ENCODE measurements around the gene TYW1.
"Not testable (repeated sequence)": the region's sequence is repeated elsewhere in the genome, so short reads cannot be mapped to it uniquely, and the experiment has no call there.

Gene TYW1

DNA sequence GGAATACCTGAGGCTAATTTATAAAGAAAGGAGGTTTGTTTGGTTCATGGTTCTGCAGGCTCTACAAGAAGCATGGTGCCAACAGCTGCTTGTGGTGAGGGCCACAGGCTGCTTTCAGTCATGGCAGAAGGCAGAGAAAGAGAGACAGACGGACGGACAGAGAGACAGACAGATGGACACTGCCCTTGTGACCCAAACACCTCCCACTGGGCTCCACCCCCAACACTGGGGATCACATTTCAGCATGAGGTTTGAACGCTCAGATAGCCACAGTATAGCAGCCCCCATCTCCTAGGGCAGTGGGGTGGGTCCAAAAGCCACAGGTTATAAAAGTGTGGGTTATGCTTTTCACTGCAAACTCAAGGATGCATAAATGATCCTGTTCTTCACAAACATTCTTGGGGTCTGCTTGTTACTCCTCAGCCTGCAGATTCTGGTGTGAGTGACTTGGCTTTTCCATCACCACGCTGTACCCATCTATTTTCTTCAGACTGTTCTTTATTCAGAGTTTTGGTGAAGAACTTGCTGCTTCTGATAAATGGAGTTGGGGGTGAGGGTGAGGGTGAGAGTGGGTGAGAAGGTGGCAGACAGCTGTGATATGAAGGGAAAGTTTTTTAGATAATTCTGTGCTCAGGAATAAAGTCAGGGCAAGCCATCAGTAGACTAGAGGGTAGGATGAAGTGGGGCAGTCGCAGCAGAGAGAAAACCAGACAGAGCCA lies 194.5 kb downstream of the TYW1 start:
- not testable (repeated sequence) for DNase-seq (ENCODE audit: low read depth)

DNA sequence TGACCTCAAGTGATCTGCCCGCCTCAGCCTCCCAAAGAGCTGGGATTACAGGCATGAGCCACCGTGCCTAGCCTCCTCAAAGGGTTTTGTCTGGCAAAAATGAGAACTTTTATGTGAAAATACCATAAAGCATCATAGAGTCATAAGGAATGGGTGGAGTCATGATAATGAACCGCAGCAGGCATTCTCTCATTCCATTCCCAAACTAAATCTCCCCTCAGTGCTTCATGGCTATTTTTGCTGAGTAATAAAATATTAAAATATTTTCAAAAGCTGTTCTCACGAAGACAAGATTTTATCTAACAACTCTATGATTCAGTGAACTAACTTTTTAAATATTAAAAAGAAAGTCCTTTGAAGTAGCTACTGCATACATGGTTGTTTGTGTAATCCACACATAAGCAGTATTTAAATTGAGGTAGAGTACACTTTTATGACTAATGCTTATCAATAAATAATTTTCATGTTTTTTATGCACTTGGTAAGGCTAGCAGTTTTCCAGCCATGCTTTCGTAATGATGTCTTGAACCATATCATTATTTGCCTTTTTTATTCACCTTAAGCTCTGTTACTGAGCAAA lies 195.6 kb downstream of the TYW1 start:
- DNase-seq (ENCODE audit: low read depth) = not testable (repeated sequence)

DNA sequence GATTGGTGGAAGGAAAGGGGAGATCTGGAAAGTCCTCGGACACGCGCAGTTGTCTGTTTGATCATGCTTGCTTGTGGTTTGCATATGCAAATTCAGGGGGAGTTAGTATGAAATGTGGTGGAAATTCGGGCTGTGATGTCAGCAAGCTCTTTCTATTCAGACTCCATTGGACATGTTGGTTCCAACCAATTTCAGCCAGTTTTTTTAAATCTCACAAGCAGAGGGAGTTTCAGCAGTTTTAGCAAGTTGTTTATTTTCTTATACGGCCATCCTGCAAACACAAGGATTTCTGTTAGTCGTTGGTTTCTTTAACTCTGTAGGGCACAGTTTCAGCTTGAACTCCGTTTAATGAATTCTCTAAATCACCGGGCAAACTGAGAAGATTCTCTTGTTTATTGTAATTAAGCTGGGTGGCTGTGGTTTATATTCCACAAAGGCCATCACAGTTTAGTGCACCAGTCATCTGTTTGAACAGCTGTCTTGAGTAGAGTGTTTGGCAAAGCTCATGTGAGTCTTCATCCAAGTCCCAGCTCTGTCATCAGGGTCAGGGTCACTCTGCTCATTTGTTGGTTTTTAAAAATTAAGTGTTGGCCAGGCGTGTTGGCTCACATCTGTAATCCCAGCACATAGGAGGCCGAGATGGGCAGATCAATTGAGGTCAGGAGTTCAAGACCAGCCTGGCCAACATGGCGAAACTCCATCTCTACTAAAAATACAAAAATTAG lies 196.4 kb downstream of the TYW1 start:
- not testable (repeated sequence) for DNase-seq (ENCODE audit: low read depth)

DNA sequence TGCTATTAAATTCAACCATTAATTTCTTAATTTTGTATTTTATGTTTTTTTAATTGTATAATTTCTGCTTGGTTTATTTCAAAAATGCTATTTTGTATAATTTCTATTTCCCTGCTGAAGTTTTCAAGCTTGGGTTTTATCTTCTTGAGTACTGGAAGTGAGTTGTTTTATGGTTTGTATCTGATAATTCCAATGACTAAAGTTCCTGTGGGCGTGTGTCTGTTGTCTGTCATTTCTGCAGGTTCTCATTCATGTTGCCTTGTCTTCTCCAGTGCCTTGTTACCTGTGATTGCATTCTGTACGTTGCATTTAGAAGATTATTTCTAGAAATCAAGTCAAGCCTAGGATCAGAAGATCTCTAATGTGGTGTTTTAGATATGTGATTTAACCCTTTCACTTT lies 199.5 kb downstream of the TYW1 start:
- DNase-seq (ENCODE audit: low read depth) = not testable (repeated sequence)

DNA sequence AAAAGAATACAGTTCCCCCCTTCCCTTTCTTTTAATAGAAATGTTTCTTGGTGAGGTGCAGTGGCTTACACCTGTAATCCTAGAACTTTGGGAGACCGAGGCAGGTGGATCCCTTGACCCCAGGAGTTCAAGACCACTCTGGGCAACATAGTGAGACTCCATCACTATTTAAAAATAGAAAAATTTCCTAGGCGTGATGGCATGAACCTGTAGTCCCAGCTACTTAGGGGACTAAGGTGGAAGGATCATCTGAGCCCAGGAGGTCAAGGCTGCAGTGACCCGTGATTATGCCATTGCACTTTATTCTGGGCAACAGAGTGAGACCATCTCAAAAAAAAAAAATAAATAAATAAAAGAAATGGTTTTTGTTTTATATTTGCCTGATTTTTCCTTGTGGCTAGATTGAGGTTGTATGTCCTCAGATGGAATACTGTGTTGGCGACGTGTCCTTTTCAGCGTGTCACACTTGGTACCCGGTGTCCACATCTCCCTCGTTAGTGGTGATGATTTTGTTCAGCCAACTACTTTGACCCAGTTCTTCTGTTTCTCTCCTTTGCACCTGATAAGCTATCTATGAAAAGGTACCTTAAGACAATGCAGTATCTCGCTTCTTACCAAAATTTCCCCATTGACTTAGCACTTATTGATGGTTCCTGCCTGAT lies 202.4 kb downstream of the TYW1 start:
- DNase-seq (ENCODE audit: low read depth) = not testable (repeated sequence)

DNA sequence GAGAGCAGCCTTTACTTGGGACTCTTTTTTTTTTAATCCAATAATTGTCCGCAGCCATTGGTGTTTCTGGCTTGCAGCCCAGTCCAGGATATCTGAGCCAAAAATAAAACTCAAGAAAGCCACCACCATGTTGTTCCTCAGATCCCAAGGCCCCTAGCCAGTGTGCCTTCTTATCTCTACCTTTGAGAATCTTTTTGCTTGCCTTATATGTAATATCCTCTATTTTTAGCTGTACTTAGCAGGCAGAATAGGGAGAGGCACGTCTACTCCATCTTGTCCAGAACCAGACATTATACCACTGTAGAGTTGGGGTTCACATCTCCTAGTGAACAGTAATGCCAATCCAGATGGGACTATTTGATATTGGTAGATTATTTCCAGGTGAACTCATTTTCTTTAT lies 209.1 kb downstream of the TYW1 start:
- not testable (repeated sequence) for DNase-seq (ENCODE audit: low read depth)

DNA sequence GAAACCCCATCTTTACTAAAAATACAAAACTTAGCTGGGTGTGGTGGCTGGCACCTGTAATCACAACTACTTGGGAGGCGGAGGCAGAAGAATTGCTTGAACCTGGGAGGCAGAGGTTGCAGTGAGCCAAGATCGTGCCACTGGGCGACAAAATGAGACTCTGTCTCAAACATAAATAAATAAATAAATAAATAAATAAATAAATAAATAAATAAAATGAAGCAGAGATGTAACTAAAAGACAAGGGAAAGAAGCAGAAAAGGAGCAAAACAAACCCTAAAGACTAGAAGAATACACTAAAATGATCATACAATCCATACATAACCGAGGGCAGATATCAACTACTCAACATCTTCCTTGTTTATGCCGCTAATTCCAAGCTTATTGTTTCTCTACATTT lies 209.8 kb downstream of the TYW1 start:
- no peak for DNase-seq (ENCODE audit: low read depth)

DNA sequence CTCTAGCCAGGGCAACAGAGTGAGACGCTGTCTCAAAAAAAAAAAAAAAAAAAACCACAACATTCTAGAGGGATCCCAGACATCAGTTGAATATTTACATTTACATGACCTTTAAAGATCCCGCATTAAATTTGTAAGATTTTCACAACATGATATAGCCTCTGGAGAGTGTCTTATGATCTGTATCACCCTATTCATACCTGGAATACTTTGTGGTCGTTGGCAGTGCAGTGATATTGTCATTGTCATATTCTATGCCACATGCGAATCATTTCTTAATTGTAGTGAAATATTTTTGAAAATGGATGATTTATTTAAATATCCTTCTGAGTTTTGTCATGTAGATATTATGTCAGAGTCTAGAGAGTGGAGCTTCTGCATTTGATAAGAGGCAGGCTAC lies 212.0 kb downstream of the TYW1 start:
- not testable (repeated sequence) for DNase-seq (ENCODE audit: low read depth)

DNA sequence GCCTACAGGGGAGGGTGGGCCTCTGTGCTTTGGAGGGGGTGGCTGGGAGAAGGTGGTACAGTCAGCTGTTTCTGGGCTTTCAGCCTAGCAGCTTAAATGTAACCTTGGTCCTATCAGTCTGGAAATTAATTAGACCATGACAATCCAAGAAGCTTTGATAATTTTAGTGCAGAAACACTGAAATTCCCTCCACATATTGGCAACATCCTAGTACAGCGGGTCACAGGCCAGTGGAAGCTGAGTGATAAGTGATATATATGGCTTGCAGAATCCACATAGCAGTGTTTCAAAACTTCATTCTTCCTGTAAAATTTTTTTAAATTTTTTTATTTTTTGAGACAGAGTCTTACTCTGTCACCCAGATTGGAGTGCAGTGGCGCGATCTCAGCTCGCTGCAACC lies 212.6 kb downstream of the TYW1 start:
- no peak for DNase-seq (ENCODE audit: low read depth)

DNA sequence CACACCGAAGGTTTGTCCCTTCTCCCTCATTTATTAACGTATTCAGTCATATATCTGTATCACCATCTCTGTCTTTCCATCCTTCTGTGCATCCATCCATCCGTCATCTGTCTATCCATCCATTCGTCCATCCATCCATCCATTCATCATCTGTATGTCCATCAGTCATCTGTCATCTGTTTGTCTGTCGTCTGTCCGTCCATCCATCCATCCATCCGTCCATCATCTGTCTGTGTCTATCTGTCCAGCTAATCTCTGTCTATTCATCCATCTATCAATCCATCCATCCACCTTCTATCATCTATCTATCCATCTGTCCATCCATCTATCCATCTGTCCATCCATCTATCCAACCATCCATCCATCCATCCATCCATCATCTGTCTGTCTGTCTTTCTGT lies 213.9 kb downstream of the TYW1 start:
- DNase-seq (ENCODE audit: low read depth) = no peak

DNA sequence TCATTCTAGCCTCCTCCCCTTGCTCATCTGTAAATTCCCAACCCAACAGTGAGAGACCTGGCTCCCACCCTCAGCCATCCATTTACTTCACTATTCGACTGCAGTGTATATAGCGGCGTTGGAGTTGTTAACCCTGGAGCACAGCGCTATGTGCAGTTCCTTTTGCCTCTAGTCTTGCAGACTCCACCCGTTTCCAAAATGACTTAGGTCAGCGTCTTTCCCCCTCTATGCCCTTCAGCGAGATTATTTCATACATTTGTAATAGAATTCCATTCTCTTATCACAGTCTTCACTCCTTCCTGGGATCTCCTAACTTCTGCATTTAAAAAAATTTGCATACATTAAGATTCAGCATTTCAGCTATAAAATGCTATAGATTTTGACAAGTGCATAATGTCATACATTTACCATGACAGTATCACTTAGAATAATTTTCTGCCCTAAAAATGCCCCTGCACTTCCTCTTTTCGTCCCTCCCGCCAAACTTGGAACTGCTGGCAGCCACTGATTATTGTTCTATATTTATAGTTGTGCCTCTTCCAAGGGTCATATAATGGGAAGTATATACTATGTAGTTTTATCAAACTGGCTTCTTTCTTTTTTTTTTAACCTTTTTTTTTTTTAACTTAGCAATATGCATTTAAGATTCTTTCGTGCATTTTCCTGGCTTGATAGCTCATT lies 215.2 kb downstream of the TYW1 start:
- DNase-seq (ENCODE audit: low read depth) = not testable (repeated sequence)

DNA sequence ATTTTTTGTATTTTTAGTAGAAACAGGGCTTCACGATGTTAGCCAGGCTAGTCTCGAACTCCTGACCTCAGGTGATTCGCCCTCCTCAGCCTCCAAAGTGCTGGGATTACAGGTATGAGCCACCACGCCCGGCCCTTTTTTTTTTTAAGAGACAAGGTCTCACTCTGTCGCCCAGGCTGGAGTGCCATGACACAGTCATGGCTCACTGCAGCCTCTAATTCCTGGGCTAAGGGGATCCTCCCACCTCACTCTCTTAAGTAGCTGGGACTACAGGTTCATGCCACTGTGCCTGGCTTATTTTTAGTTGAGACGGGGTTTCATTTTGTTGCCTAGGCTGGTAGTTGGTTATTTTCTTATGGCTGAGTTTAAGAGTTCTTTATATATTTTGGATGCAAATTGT lies 216.4 kb downstream of the TYW1 start:
- DNase-seq (ENCODE audit: low read depth) = not testable (repeated sequence)

DNA sequence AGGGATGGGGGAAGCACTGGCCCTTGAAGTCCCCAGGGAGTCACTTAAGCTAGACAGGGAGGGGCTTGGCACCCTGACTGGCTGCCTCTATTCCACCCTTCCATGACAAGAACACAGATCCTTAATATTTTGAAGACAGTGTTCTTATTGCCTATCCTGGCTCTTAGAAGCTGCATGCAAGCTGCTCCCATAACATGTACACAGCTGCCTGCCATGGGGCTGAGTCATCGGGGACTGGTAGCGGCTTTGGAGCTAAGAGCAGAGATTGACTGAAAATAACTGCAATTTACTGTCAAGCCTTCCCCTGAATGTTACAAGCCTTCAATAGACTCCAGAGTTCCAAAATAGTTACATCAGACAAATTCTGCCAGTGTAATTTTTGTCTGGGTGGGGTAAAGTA lies 226.9 kb downstream of the TYW1 start:
- DNase-seq (ENCODE audit: low read depth) = peak; percentile 20

DNA sequence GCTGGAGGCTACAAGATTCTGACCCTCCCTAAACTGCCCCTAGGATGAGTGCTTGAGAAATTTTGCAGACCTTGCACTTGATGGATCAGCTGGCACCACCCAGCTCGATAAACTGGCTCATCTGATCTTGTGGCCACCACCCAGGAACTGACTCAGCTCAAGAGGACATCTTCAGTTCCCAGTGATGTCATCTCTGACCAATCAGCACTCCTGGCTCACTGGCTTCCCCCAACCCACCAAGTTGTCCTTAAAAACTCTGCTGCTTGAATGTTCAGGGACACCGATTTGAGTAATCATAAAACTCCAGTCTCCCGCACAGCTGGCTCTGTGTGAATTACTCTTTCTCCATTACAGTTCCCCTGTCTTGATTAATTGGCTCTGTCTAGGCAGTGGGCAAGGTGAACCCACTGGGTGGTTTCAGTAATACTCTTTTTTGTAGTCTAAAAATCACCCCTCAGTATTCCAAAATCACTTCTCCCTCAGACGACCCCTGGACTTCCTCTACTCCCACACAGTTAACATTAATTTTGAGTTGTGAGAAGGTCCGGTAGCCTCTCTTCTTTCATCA lies 229.8 kb downstream of the TYW1 start:
- not testable (repeated sequence) for DNase-seq (ENCODE audit: low read depth)

DNA sequence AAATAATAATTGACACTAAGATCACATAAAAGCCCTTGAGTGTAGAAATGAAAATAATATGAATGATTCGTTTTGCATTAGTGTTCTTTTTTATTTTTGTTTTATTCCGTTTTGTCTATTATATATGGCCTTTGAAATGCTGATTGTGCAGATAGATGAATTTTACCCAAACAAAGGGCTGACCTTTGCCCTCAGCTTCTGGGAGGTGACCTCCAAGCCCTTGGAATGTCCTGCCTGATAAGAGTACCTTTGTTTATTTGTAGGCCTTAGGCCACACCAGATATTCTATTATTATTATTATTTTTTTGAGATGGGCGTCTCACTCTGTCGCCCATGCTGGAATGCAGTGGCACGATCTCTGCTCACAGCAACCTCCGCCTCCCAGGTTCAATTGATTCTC lies 230.3 kb downstream of the TYW1 start:
- not testable (repeated sequence) for DNase-seq (ENCODE audit: low read depth)

DNA sequence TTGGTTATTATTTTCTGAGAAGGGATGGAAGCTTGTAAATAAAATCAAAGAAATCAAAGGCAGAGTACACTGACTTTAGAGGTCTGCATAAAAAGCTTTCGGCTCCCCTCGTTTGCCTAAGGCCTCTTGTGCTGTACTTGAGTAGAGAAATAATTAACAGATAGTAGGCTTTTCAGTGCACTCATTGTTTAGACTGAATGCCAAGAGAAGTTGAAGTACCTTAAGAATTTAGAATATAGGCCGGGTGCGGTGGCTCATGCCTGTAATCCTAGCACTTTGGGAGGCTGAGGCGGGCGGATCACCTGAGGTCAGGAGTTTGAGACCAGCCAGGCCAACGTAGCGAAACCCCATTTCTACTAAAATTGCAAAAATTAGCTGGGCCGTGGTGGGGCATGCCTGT lies 232.4 kb downstream of the TYW1 start:
- not testable (repeated sequence) for DNase-seq (ENCODE audit: low read depth)

DNA sequence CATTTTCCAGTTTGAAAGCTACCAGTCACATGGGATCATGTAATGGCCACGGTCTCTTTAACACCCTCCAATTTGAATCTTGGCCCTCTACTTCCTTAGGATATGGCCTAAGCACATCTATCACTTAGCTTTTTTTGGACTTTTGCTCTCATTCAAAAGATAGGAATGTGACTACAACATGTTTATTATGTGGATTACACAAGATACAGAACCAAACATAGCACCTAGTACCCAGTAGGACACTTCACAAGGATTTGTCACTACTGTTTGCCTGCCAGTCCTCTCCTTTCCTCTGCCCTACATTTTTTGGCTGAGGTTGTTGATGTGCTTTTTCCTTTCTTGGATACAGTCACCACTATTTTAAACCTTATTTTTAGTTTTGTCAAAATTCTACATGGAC lies 233.4 kb downstream of the TYW1 start:
- not testable (repeated sequence) for DNase-seq (ENCODE audit: low read depth)

DNA sequence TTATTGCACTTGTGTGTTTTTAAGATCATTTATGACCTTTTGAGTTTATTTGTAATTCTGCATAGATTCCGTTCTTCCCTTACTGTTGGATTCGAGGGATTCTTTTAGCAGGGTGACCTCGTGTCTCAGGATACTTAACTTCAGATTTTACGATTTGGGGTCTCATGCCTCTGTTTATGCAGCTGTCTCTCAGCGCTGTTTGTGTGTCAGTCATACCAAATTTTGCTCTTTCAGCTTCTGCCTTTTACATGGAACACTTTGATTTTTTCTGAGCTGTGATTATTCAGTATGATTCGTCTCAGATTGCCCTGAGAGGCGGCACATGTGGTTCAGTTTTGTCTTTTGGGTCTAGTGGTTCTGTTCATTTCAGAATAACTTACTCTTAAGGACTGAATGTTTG lies 236.9 kb downstream of the TYW1 start:
- DNase-seq (ENCODE audit: low read depth) = not testable (repeated sequence)

DNA sequence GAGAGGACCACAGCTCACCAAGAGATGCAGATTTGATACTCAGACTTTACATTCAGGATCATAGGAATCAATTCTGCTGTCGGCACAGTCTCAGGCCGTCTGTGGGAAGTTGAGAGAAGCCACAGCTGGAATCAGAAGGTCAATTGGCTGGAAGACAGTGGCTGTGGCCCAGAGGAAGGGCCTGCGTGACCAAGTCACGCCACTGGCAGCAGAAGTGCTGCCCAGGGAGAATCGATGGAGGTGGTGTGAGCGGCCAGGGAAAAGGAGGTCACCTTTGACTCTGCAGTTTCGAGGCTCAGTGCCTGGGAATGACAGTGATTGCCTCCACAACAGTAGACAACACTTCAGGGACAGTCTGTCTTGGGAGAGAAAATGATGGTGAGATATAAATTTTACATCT lies 239.6 kb downstream of the TYW1 start:
- DNase-seq (ENCODE audit: low read depth) = not testable (repeated sequence)

DNA sequence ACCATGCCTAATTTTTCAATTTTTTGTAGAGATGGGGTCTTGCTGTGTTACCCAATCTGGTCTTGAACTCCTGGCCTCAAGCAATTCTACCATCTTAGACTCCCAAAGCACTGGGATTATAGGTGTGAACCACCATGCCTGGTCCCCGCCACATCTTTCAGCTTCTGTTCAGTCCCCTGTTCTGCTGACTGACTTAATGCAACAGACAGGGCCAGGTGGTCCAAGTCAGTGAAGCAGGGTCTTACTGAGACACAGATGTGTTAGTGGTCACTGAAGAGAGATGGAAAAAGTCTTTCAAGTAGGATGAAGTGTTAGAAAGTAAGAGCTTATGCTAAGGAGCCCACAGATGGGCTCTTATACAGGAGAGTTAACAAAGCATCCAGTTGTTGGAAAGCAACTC lies 246.2 kb downstream of the TYW1 start:
- DNase-seq (ENCODE audit: low read depth) = not testable (repeated sequence)

DNA sequence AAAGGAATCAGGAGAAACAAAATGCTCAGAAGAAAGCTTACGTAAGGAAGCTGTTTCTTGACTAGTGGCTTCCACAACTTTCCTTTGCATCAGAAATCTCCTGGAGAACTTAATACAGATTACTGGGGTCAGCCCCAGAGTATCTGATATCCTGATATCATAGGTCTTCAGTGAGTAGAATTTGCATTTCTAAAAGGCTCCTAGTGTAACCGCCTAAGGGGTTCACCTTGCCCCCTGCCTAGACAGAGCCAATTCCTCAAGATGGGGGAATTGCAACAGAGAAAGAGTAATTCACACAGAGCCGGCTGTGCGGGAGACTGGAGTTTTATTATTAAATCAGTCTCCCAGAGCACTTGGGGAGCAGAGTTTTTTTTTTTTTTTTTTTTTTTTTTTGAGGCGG lies 251.7 kb downstream of the TYW1 start:
- not testable (repeated sequence) for DNase-seq (ENCODE audit: low read depth)

Data from HS-27A (cell line).